OCI-LY3 (cell line): Measurements from ENCODE around the gene PRPF6.

ENCODE experiments used
- H2AFZ ChIP-seq: fragments of 200-600, 300-600 bp; shearing (Covaris generic); 2 replicates; pipeline ENCODE4 v1.6.0; 2014; ENCODE audit warnings: antibody characterized with exemption, low read depth, low read length
- H3K27ac ChIP-seq: fragments of 200-600, 300-600 bp; sonication (generic); 2 replicates; pipeline ENCODE4 v1.5.1; 2014; ENCODE audit warnings: mild to moderate bottlenecking, low read length, moderate library complexity, mixed read lengths
- H3K27me3 ChIP-seq: fragments of 200-600, 300-600 bp; sonication (generic); 2 replicates; pipeline ENCODE4 v1.6.1; 2014; ENCODE audit warnings: low read depth, low read length, mixed read lengths
- H3K36me3 ChIP-seq: fragments of 200-600, 300-600 bp; sonication (generic); replicated peaks from 2 replicates; pipeline ENCODE3; 2014; ENCODE audit warnings: low read depth, low read length, mixed read lengths
- H3K4me1 ChIP-seq: fragments of 300-600, 200-600 bp; sonication (generic); 2 replicates; pipeline ENCODE4 v1.6.1; 2014; ENCODE audit warnings: low read length, mixed read lengths
- H3K4me2 ChIP-seq: fragments of 200-600, 300-600 bp; sonication (generic); 2 replicates; pipeline ENCODE4 v1.6.1; 2014; ENCODE audit warnings: low read length, mixed read lengths
- H3K4me3 ChIP-seq: fragments of 300-600, 200-600 bp; sonication (generic); 2 replicates; pipeline ENCODE4 v1.5.1; 2014; ENCODE audit warnings: antibody characterized with exemption, mild to moderate bottlenecking, low read length, moderate library complexity
- H3K79me2 ChIP-seq: fragments of 300-600, 200-600 bp; shearing (Covaris generic); 2 replicates; pipeline ENCODE4 v1.6.1; 2014; ENCODE audit warnings: mild to moderate bottlenecking, low read length, mixed read lengths
- H3K9ac ChIP-seq: fragments of 300-600, 200-600 bp; shearing (Covaris generic); 2 replicates; pipeline ENCODE4 v1.6.0; 2014; ENCODE audit warnings: mild to moderate bottlenecking, low read length, moderate library complexity
- H3K9me3 ChIP-seq: fragments of 200-600, 300-600 bp; shearing (Covaris generic); 2 replicates; pipeline ENCODE4 v1.6.1; 2014; ENCODE audit warnings: low read length, mixed read lengths; ENCODE audit not compliant: insufficient read depth
- H4K20me1 ChIP-seq: fragments of 200-600, 300-600 bp; sonication (generic); 2 replicates; pipeline ENCODE4 v1.6.1; 2016; ENCODE audit warnings: low read length, mixed read lengths; ENCODE audit not compliant: insufficient read depth
- CTCF ChIP-seq: fragments of 200-600, 300-600 bp; sonication (generic); IDR thresholded peaks from 2 replicates; pipeline ENCODE4 v1.5.1; 2014; ENCODE audit warnings: antibody characterized with exemption, low read length, low read depth
- EZH2phosphoT487 ChIP-seq: fragments of 200-600 bp; shearing (Covaris generic); IDR thresholded peaks from 2 replicates; pipeline ENCODE4 v1.6.1; 2018; ENCODE audit warnings: antibody characterized with exemption, mixed run types, low read depth

Gene PRPF6

GRCh38 chr20:63934271-63935068, 46.5 kb upstream of the PRPF6 start:
- Histone ChIP-seq H3K4me1 (no peaks in the 10 kb centered on the region), H3K9ac (no peak overlapping the region), H4K20me1 (no peaks in the 10 kb centered on the region), H3K9me3 (no peaks in the 10 kb centered on the region), H2AFZ (no peak overlapping the region), H3K4me2 (no peak overlapping the region), H3K27me3 (no peaks in the 10 kb centered on the region), H3K79me2 (peaks cover 3% of the 10 kb centered on the region; the same call in 1 of the 2 replicates), H3K4me3 (no peak overlapping the region), H3K36me3 (peaks cover 43% of the 10 kb centered on the region), H3K27ac (no peak overlapping the region)
- no peak for TF ChIP-seq EZH2phosphoT487
- peak; percentile 27 for TF ChIP-seq CTCF

- Histone ChIP-seq H3K4me3 (no peak overlapping the region), H3K4me2 (no peak overlapping the region), H3K4me1 (no peaks in the 10 kb centered on the region), H3K36me3 (peaks cover 43% of the 10 kb centered on the region), H3K9ac (no peak overlapping the region), H2AFZ (no peak overlapping the region), H3K27me3 (no peaks in the 10 kb centered on the region), H3K79me2 (peaks cover 3% of the 10 kb centered on the region; the same call in 1 of the 2 replicates), H3K9me3 (no peaks in the 10 kb centered on the region), H4K20me1 (no peaks in the 10 kb centered on the region), H3K27ac (no peak overlapping the region)
- TF ChIP-seq CTCF (no peak), EZH2phosphoT487 (no peak)
These were observed 45.5 kb upstream of the PRPF6 start for GRCh38 chr20:63935447-63935846.

DNA sequence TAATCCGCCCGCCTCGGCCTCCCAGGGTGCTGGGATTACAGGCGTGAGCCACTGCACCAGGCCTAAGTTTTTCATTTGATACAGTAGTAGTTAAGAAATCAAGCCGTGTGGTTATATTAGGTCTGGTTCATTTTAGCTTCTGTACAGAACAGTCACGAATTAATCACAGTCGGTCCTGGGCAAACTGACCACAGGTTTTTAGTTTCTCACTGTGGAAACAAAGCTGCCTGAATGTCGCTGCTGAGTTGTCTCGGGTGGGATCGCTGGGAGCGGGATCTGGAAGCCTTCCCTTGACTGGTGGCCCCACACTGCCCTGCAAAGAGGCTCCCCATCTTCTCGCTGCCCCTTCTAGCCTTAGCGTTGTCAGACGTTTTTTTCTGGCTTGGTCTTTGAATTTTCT, 43.3 kb upstream of the PRPF6 start:
- H3K4me3 ChIP-seq: no peak overlapping the region
- no peak overlapping the region for H3K9ac ChIP-seq
- peaks cover 14% of the 10 kb centered on the region for H4K20me1 ChIP-seq
- no peaks in the 10 kb centered on the region for H3K27me3 ChIP-seq
- peaks cover 33% of the 10 kb centered on the region for H3K36me3 ChIP-seq
- H3K27ac ChIP-seq: no peak overlapping the region
- peaks cover 3% of the 10 kb centered on the region; the same call in 1 of the 2 replicates for H3K79me2 ChIP-seq
- H3K9me3 ChIP-seq: no peaks in the 10 kb centered on the region
- H2AFZ ChIP-seq: no peak overlapping the region
- H3K4me2 ChIP-seq: no peak overlapping the region
- no peaks in the 10 kb centered on the region for H3K4me1 ChIP-seq
- TF ChIP-seq CTCF (no peak), EZH2phosphoT487 (no peak)

- Histone ChIP-seq H3K27ac (no peak overlapping the region), H3K27me3 (no peaks in the 10 kb centered on the region), H3K4me1 (no peaks in the 10 kb centered on the region), H4K20me1 (peaks cover 28% of the 10 kb centered on the region), H3K79me2 (no peaks in the 10 kb centered on the region; the same call in 1 of the 2 replicates), H2AFZ (no peak overlapping the region), H3K4me2 (no peak overlapping the region), H3K36me3 (peaks cover 36% of the 10 kb centered on the region), H3K9ac (no peak overlapping the region), H3K4me3 (no peak overlapping the region), H3K9me3 (no peaks in the 10 kb centered on the region)
- TF ChIP-seq EZH2phosphoT487 (no peak), CTCF (no peak)
These were observed 41.6 kb upstream of the PRPF6 start for GRCh38 chr20:63939061-63939935.
